ENCODE measurements around the gene LPP.

LPP gene

DNA sequence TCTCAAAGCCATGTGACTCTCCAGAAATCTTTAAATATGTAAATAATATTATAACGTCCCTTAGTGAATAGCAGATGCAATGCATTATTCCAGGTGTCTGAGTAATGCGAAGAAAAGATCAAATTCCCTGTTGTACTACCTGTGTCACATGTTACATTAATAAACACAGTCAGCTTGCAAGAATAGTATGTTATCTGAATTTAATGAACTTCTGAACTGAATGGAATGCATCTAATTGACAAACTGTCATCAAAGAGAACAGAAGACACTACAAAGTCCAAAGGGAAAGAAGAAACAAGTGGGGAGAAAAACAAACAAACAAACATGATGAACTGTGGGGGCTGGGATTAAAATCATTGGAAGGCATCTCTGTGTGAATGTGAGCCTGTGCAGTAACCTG, 508.8 kb downstream of the LPP start:
- Histone ChIP-seq H3K27me3 (ENCODE audit: low read length) (no peaks in the 10 kb centered on the region), H2AFZ (ENCODE audit: low read depth, low read length, severe bottlenecking) (no peak overlapping the region), H3K36me3 (ENCODE audit: low read length) (no peaks in the 10 kb centered on the region), H3K4me2 (ENCODE audit: low read depth, low read length, poor library complexity, severe bottlenecking) (no peak overlapping the region), H3F3A (ENCODE audit: insufficient read depth) (no peaks in the 10 kb centered on the region), H3K9ac (ENCODE audit: low read length) (no peak overlapping the region), H3K9me2 (replicated peaks; ENCODE audit: insufficient read depth, low read length) (no peaks in the 10 kb centered on the region), H3K4me3 (ENCODE audit: insufficient read depth, low read length, poor library complexity, severe bottlenecking) (no peak overlapping the region), H3K9me3 (ENCODE audit: insufficient read depth, low read length) (no peaks in the 10 kb centered on the region), H4K20me1 (ENCODE audit: low read depth, low read length) (no peaks in the 10 kb centered on the region), H3K27ac (ENCODE audit: low read depth, low read length) (no peak overlapping the region), H3K79me2 (ENCODE audit: insufficient read depth, low read length) (no peaks in the 10 kb centered on the region)
- no peak for TF ChIP-seq CTCF (IDR thresholded peaks at IDR 0.05; ENCODE audit: insufficient read depth, low read length, poor library complexity, severe bottlenecking)
- TF ChIP-seq EZH2phosphoT487 (conservative IDR thresholded peaks at IDR 0.05; ENCODE audit: low read length): no peak

- H3K9me2 ChIP-seq (replicated peaks; ENCODE audit: insufficient read depth, low read length): no peaks in the 10 kb centered on the region
- no peaks in the 10 kb centered on the region for H4K20me1 ChIP-seq (ENCODE audit: low read depth, low read length)
- H2AFZ ChIP-seq (ENCODE audit: low read depth, low read length, severe bottlenecking): no peak overlapping the region
- H3K9ac ChIP-seq (ENCODE audit: low read length): no peak overlapping the region
- no peak overlapping the region for H3K4me3 ChIP-seq (ENCODE audit: insufficient read depth, low read length, poor library complexity, severe bottlenecking)
- H3K36me3 ChIP-seq (ENCODE audit: low read length): no peaks in the 10 kb centered on the region
- TF ChIP-seq CTCF (IDR thresholded peaks at IDR 0.05; ENCODE audit: insufficient read depth, low read length, poor library complexity, severe bottlenecking) (no peak), EZH2phosphoT487 (conservative IDR thresholded peaks at IDR 0.05; ENCODE audit: low read length) (no peak)
- no peak overlapping the region for H3K4me2 ChIP-seq (ENCODE audit: low read depth, low read length, poor library complexity, severe bottlenecking)
- no peaks in the 10 kb centered on the region for H3F3A ChIP-seq (ENCODE audit: insufficient read depth)
- H3K79me2 ChIP-seq (ENCODE audit: insufficient read depth, low read length): no peaks in the 10 kb centered on the region
- no peak overlapping the region for H3K27ac ChIP-seq (ENCODE audit: low read depth, low read length)
- H3K9me3 ChIP-seq (ENCODE audit: insufficient read depth, low read length): no peaks in the 10 kb centered on the region
- no peaks in the 10 kb centered on the region for H3K27me3 ChIP-seq (ENCODE audit: low read length)
Observed at GRCh38 chr3:188663839-188664238, 509.9 kb downstream of the LPP start.

GRCh38 chr3:188664795-188665194, 510.8 kb downstream of the LPP start:
- no peaks in the 10 kb centered on the region for H3K27me3 ChIP-seq (ENCODE audit: low read length)
- no peak overlapping the region for H3K4me3 ChIP-seq (ENCODE audit: insufficient read depth, low read length, poor library complexity, severe bottlenecking)
- no peaks in the 10 kb centered on the region for H3K79me2 ChIP-seq (ENCODE audit: insufficient read depth, low read length)
- H3K9me2 ChIP-seq (replicated peaks; ENCODE audit: insufficient read depth, low read length): no peaks in the 10 kb centered on the region
- no peak overlapping the region for H3K27ac ChIP-seq (ENCODE audit: low read depth, low read length)
- TF ChIP-seq EZH2phosphoT487 (conservative IDR thresholded peaks at IDR 0.05; ENCODE audit: low read length): no peak
- TF ChIP-seq CTCF (IDR thresholded peaks at IDR 0.05; ENCODE audit: insufficient read depth, low read length, poor library complexity, severe bottlenecking): no peak
- no peak overlapping the region for H2AFZ ChIP-seq (ENCODE audit: low read depth, low read length, severe bottlenecking)
- no peaks in the 10 kb centered on the region for H3F3A ChIP-seq (ENCODE audit: insufficient read depth)
- no peaks in the 10 kb centered on the region for H4K20me1 ChIP-seq (ENCODE audit: low read depth, low read length)
- no peak overlapping the region for H3K4me2 ChIP-seq (ENCODE audit: low read depth, low read length, poor library complexity, severe bottlenecking)
- H3K9me3 ChIP-seq (ENCODE audit: insufficient read depth, low read length): no peaks in the 10 kb centered on the region
- H3K36me3 ChIP-seq (ENCODE audit: low read length): no peaks in the 10 kb centered on the region
- H3K9ac ChIP-seq (ENCODE audit: low read length): no peak overlapping the region

DNA sequence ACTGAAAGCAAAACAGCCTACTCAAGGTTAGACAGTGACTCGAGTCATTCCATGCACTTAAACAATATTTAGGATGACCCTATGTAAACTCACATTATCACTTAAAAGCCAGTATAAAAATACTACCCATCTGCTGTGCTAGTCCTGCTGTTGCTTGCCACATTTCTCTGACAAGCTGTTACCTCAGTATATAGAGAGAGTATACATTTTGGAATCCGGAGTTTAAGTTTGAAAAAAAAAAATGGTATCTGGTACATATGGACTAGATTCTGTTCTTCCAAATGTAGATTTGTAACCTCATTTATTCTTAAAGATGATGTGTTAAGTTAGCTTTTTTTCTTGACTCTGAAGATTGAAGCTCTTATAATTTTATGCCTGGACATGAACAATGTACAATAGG, 514.0 kb downstream of the LPP start:
- no peak overlapping the region for H3K9ac ChIP-seq (ENCODE audit: low read length)
- no peak overlapping the region for H3K27ac ChIP-seq (ENCODE audit: low read depth, low read length)
- no peak overlapping the region for H3K4me2 ChIP-seq (ENCODE audit: low read depth, low read length, poor library complexity, severe bottlenecking)
- H3K27me3 ChIP-seq (ENCODE audit: low read length): no peaks in the 10 kb centered on the region
- no peaks in the 10 kb centered on the region for H3K9me2 ChIP-seq (replicated peaks; ENCODE audit: insufficient read depth, low read length)
- H4K20me1 ChIP-seq (ENCODE audit: low read depth, low read length): no peaks in the 10 kb centered on the region
- H3K9me3 ChIP-seq (ENCODE audit: insufficient read depth, low read length): no peaks in the 10 kb centered on the region
- no peaks in the 10 kb centered on the region for H3K79me2 ChIP-seq (ENCODE audit: insufficient read depth, low read length)
- no peaks in the 10 kb centered on the region for H3K36me3 ChIP-seq (ENCODE audit: low read length)
- H3F3A ChIP-seq (ENCODE audit: insufficient read depth): no peaks in the 10 kb centered on the region
- no peak overlapping the region for H3K4me3 ChIP-seq (ENCODE audit: insufficient read depth, low read length, poor library complexity, severe bottlenecking)
- no peak overlapping the region for H2AFZ ChIP-seq (ENCODE audit: low read depth, low read length, severe bottlenecking)
- no peak for TF ChIP-seq EZH2phosphoT487 (conservative IDR thresholded peaks at IDR 0.05; ENCODE audit: low read length)

Measured in SU-DHL-6 (cell line).